Activated CD8-positive, alpha-beta T cell treated with anti-CD3 and anti-CD28 coated beads for 36 hours (primary cell): ENCODE measurements around the gene LMAN1L. TPM values are rescaled to one million over a fixed set of nuclear protein-coding genes. Genes with fewer than 3 reads are reported as not detected.

Experiments
- ATAC-seq: fragments of 200-7000 bp; cut with Tn5 transposase; one replicate; pipeline ENCODE4 v1.10.0; 2021; ENCODE audit warnings: mild to moderate bottlenecking, moderate library complexity
- CTCF ChIA-PET: fragments of 350-600 bp; sonication (Branson Sonifier 250); formaldehyde crosslinking; loops from one replicate; lab custom pipeline; 2021; ENCODE audit warnings: antibody characterized with exemption; lab: Charles Lee
- POLR2A ChIA-PET: fragments of 350-600 bp; sonication (Branson Sonifier 250); formaldehyde crosslinking; loops from one replicate; lab custom pipeline; 2021; ENCODE audit warnings: antibody characterized with exemption; lab: Charles Lee
- DNase-seq: peaks from one replicate; pipeline ENCODE4 v3.0.0-alpha.2; 2020
- H3K27ac Mint-ChIP-seq: one replicate; pipeline ENCODE4 v1.8.0; 2021; ENCODE audit warnings: mild to moderate bottlenecking, mixed read lengths
- H3K27me3 Mint-ChIP-seq: one replicate; pipeline ENCODE4 v1.8.0; 2021; ENCODE audit warnings: mixed read lengths
- H3K36me3 Mint-ChIP-seq: one replicate; pipeline ENCODE4 v1.8.0; 2021; ENCODE audit warnings: low read depth, mixed read lengths
- H3K4me1 Mint-ChIP-seq: one replicate; pipeline ENCODE4 v1.8.0; 2021; ENCODE audit warnings: low read depth, mixed read lengths
- H3K4me3 Mint-ChIP-seq: one replicate; pipeline ENCODE4 v1.8.0; 2021; ENCODE audit warnings: mild to moderate bottlenecking, moderate library complexity, mixed read lengths
- H3K9me3 Mint-ChIP-seq: one replicate; pipeline ENCODE4 v1.8.0; 2021; ENCODE audit warnings: mixed read lengths
- intact Hi-C: fragments of 100-400 bp; cut with micrococcal nuclease; formaldehyde crosslinking; loops from one replicate; pipeline ENCODE4 v1.10.0; 2022
- total RNA-seq, 2 experiments: library from RNA; stranded (reverse); gene quantifications; one replicate each; pipeline ENCODE4 v1.2.3, GENCODE V29; 2021
- TF ChIP-seq, protein P1 (sequence below): fragments of 200-600 bp; IDR thresholded peaks from one replicate; pipeline ENCODE4 v1.8.0; 2022; ENCODE audit warnings: antibody characterized with exemption, mild to moderate bottlenecking

Gene LMAN1L
- total RNA-seq, 2 experiments from 2014 or later, result 0.11 TPM; not detected in 1

DNA sequence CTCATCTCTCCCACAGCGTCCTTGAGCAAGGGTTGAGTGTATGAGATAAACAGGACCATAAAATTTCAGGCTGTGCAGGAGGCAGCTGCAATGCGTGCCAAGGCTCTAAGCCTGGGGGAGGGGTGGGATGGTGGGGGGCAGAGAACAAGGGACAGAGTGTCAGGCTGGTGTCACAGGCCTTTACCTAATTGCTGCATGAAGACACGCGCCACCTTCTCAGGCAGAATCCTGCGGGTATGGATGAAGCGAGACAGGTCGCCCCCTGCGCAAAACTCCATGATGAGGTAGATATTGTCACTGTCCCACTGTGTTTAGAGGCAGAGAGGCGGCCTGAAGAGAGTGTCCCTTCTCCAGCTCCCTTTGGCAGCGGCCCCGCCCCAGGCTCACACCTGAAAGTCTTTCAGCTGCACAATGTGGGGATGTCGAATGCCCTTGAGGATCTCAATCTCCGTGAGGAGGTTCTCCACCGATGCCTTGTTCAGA is 29.3 kb downstream of the LMAN1L start:
- H3K36me3 Mint-ChIP-seq, result peaks cover 20% of the 10 kb centered on the region
- peaks cover 44% of the 10 kb centered on the region for H3K4me1 Mint-ChIP-seq
- TF ChIP-seq, protein P1, sequence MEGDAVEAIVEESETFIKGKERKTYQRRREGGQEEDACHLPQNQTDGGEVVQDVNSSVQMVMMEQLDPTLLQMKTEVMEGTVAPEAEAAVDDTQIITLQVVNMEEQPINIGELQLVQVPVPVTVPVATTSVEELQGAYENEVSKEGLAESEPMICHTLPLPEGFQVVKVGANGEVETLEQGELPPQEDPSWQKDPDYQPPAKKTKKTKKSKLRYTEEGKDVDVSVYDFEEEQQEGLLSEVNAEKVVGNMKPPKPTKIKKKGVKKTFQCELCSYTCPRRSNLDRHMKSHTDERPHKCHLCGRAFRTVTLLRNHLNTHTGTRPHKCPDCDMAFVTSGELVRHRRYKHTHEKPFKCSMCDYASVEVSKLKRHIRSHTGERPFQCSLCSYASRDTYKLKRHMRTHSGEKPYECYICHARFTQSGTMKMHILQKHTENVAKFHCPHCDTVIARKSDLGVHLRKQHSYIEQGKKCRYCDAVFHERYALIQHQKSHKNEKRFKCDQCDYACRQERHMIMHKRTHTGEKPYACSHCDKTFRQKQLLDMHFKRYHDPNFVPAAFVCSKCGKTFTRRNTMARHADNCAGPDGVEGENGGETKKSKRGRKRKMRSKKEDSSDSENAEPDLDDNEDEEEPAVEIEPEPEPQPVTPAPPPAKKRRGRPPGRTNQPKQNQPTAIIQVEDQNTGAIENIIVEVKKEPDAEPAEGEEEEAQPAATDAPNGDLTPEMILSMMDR, result no peak
- CTCF ChIA-PET, result interaction anchor here (0.9 to 4.7 kb wide), 12 partner anchors 15 to 227 kb away, joined by 3 to 38 read pairs (median 4); partner anchors contain the start of gene CPLX3
- DNase-seq (no peak), ATAC-seq (no peak)
- intact Hi-C loops, result loop anchor here (5.0 kb wide), 1 partner anchor 60 kb away; the partner anchor contains the start of gene CSK
- peak overlapping the region; percentile 90 for H3K4me3 Mint-ChIP-seq
- no peaks in the 10 kb centered on the region for H3K27me3 Mint-ChIP-seq
- peak overlapping the region; percentile 82 for H3K27ac Mint-ChIP-seq
- POLR2A ChIA-PET, result interaction anchor here (0.6 to 3.5 kb wide), 8 partner anchors 11 to 116 kb away, joined by 3 to 12 read pairs (median 3); partner anchors contain the start of gene COX5A
- H3K9me3 Mint-ChIP-seq, result no peaks in the 10 kb centered on the region

DNA sequence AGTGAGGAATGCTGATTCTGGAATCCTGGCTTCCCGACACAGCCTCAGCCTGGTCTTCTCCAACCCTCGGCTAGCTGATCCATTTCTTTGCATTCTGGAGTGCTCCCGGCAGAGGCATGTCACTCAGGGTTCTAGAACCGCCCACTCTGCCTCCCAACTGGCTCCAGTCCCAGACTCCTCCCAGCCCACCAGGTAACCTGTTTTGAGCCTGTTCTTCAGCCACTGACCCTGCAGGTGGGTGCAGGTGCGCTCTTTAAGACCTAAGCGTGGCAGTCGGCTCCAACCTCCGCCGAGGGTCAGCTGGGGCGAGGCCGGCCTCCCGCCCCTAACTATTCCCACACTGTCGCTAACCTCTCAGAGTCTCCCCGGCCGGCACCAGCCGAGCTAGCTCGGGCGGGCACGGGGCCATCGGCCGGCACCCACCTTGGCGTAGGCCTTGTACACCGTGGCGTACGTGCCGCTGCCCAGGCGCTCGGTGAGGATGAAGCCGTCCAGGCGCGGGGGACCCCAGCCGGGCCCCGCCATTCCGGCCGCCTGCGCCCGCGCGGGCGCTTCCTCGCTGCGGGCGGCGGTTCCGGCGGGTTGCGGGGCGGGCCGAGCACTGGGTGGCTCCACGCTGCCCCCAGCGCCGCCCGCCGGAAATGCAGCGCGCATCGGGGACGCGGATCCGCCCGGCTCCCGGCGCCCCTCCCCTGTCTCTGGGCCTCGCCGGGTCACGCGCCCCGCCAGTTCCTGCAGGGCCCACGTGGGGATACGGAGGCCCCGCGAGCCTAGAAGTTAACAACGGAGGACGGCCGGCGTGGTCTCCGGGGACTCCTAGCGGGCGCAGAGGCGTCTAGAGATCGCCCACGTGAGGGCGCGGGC is 30.2 kb downstream of the LMAN1L start, which contains the start of gene ULK3:
TSS of gene ULK3 (minus strand) at position 576 of the 864 bp plus-strand sequence. CDS start at position 525, 51 bp downstream.
- DNase-seq (peak; percentile 94), ATAC-seq (peak; percentile 92)
- peaks cover 24% of the 10 kb centered on the region for H3K36me3 Mint-ChIP-seq
- no peaks in the 10 kb centered on the region for H3K9me3 Mint-ChIP-seq
- POLR2A ChIA-PET, result interaction anchor here (0.6 to 4.5 kb wide), 12 partner anchors 9 to 117 kb away, joined by 3 to 18 read pairs (median 4); partner anchors contain the start of gene COX5A
- H3K27ac Mint-ChIP-seq, result peak within 1 kb of the TSS; percentile 94
- H3K4me3 Mint-ChIP-seq, result peak within 1 kb of the TSS; percentile 90
- CTCF ChIA-PET, result interaction anchor here (0.8 to 4.7 kb wide), 19 partner anchors 15 to 228 kb away, joined by 3 to 38 read pairs (median 4); partner anchors contain the start of genes CPLX3, MPI and RPP25
- H3K4me1 Mint-ChIP-seq, result peaks cover 44% of the 10 kb centered on the region
- TF ChIP-seq, protein P1, result peak; percentile 89
- intact Hi-C loops, result loop anchor here (5.0 kb wide), 1 partner anchor 61 kb away; the partner anchor contains the start of gene CSK
- H3K27me3 Mint-ChIP-seq, result no peaks in the 10 kb centered on the region

DNA sequence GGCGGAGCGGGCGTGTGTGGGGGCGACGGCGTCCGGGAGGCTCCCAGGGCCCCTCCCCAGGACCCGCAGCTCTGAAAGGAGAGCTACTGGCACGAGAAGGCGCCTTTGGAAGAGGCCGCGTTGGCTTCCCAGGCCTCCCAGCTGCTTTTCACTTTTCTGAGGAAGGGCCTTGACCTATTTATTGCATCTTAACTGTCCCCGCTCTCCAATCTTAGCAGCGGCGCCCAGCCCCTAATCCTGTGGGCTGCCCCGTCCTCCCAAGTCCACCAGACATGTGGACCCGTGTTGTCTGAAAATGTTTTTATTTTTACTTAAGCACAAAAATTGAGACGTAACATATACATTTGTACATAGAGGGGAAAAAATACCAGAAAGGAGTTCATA is 30.8 kb downstream of the LMAN1L start:
- intact Hi-C loops, result loop anchor here (5.0 kb wide), 1 partner anchor 61 kb away; the partner anchor contains the start of gene CSK
- Mint-ChIP-seq H3K4me3 (peak overlapping the region; percentile 90), H3K4me1 (peaks cover 44% of the 10 kb centered on the region), H3K36me3 (peaks cover 25% of the 10 kb centered on the region), H3K9me3 (no peaks in the 10 kb centered on the region), H3K27ac (peak overlapping the region; percentile 94), H3K27me3 (no peaks in the 10 kb centered on the region)
- ChIA-PET POLR2A (interaction anchor here (0.6 to 4.5 kb wide), 8 partner anchors 8 to 94 kb away, joined by 3 to 18 read pairs (median 4); partner anchors contain the start of gene COX5A), CTCF (interaction anchor here (0.6 to 4.7 kb wide), 14 partner anchors 15 to 212 kb away, joined by 3 to 38 read pairs (median 4); partner anchors contain the start of genes MPI and RPP25)
- DNase-seq, result no peak
- ATAC-seq, result no peak
- TF ChIP-seq, protein P1, result no peak

DNA sequence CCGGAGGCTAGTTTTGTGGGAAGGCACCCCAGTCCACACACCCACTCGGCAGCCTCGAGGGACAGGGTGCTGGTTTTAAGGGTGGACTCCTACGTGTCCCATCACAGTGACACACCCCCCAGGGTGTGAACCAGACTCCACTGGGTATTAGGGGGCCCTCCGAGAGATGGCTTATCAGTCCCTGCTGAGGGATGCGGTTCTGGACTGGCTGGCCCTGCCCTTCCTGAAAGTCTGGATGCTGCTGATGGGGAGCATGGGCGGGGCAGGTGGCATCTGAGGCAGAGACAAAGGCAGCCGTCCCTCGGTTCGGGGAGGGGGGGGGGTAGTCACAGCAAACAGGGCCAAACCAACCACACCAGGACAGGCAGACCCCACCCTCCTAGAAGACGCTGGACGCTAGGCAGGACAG is 31.3 kb downstream of the LMAN1L start:
- Mint-ChIP-seq H3K9me3 (no peaks in the 10 kb centered on the region), H3K27me3 (no peaks in the 10 kb centered on the region), H3K4me3 (peak overlapping the region; percentile 90), H3K36me3 (peaks cover 24% of the 10 kb centered on the region), H3K4me1 (peaks cover 44% of the 10 kb centered on the region), H3K27ac (peak overlapping the region; percentile 94)
- DNase-seq (no peak), ATAC-seq (no peak)
- TF ChIP-seq, protein P1, result no peak
- intact Hi-C loops, result loop anchor here (5.0 kb wide), 1 partner anchor 62 kb away; the partner anchor contains the start of gene CSK
- ChIA-PET POLR2A (interaction anchor here (0.6 to 4.5 kb wide), 8 partner anchors 8 to 63 kb away, joined by 3 to 18 read pairs (median 4); partner anchors contain the start of gene FAM219B), CTCF (interaction anchor here (0.6 to 4.7 kb wide), 14 partner anchors 16 to 212 kb away, joined by 3 to 38 read pairs (median 4); partner anchors contain the start of genes MPI and RPP25)
